ENCODE results near the gene DNAH9.

The DNAH9 gene, protein sequence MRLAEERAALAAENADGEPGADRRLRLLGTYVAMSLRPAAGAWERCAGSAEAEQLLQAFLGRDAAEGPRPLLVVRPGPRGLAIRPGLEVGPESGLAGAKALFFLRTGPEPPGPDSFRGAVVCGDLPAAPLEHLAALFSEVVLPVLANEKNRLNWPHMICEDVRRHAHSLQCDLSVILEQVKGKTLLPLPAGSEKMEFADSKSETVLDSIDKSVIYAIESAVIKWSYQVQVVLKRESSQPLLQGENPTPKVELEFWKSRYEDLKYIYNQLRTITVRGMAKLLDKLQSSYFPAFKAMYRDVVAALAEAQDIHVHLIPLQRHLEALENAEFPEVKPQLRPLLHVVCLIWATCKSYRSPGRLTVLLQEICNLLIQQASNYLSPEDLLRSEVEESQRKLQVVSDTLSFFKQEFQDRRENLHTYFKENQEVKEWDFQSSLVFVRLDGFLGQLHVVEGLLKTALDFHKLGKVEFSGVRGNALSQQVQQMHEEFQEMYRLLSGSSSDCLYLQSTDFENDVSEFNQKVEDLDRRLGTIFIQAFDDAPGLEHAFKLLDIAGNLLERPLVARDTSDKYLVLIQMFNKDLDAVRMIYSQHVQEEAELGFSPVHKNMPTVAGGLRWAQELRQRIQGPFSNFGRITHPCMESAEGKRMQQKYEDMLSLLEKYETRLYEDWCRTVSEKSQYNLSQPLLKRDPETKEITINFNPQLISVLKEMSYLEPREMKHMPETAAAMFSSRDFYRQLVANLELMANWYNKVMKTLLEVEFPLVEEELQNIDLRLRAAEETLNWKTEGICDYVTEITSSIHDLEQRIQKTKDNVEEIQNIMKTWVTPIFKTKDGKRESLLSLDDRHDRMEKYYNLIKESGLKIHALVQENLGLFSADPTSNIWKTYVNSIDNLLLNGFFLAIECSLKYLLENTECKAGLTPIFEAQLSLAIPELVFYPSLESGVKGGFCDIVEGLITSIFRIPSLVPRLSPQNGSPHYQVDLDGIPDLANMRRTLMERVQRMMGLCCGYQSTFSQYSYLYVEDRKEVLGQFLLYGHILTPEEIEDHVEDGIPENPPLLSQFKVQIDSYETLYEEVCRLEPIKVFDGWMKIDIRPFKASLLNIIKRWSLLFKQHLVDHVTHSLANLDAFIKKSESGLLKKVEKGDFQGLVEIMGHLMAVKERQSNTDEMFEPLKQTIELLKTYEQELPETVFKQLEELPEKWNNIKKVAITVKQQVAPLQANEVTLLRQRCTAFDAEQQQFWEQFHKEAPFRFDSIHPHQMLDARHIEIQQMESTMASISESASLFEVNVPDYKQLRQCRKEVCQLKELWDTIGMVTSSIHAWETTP (N-terminal part only)

GRCh38 chr17:11598274-11599221, at the start of gene DNAH9:
Gene DNAH9 (plus strand): TSS chr17:11598470. CDS start chr17:11598499, 29 bp downstream.
- DNase-seq, result peak; percentile 94

GRCh38 chr17:11550431-11550830, 47.8 kb upstream of the DNAH9 start:
- DNase-seq, result no peak

DNA sequence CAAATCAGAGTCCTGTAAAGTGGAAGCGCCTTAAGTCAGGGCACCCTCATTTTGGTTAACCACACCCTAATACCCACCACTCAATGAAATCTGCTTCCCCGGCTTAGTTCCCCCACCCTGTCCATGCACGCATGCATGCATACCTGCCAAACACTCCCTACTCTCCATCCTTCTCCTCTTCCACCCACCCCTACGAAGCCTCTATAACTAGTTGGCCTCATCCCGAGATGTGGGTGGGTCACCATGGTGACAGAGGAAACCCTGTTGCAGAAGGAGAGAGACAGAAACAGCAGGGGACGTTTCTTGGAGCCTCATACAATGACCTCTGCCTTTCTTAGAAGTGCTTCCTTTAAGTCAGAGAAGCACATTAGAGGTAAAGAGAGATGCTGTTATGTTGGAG, 46.8 kb upstream of the DNAH9 start:
- no peak for DNase-seq

DNA sequence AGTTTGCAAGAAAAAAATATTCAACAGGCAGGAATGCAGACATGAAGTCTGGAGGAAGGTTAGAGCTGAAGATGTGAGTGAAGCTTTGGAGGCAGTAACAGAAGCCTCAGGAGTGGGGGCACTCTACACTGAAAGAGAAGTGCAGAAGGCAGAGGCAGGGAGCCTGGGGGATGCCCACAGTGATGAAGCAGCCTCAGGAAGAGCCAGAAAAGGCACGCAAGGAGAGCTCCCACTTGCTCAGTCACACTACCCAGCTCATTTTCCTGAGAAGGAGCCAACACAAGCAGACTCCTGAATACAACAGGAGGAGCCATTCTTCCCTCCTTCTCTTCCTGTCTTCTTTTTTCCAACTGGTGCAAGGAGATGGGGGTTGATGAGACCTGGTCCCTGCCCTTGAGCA, 45.1 kb upstream of the DNAH9 start:
- no peak for DNase-seq

DNA sequence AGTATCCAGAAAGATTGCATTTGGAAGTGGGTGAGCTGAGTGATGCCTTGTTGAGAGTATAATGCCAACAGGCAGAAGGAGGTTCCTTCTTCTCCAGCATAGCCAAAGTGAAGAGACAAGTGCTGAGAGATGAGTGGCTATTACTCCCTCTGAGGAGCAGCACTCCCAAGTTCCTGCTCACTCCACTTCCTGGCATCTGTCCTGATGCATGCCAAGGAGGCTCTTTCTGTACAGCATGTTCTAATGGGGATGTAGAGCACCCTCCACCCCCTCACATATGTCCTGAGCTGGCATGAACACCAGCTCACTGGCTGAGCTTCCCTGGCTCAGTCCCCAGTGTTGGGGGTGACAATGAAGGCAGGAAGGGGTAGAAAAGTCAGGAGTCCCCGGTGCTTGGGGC, 44.2 kb upstream of the DNAH9 start:
- no peak for DNase-seq

- DNase-seq, result no peak
Measured at GRCh38 chr17:11554542-11554941, 43.7 kb upstream of the DNAH9 start.

DNA sequence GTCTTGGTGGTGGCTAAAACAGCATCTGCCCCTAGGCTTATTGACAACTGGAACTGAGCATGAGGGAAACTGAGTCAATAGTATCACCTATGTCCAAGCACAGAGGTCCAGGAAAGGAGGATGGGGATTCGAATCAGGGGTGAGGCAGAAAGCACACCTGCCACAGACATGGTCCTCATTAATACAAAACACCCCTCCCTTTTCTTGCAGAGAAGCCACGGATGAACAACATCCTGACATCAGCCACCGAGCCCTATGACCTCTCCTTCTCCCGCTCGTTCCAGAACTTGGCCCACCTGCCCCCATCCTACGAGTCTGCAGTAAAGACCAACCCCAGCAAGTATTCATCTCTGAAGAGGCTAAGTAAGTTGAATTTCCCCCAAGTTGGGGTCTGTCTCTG, 42.7 kb upstream of the DNAH9 start:
- DNase-seq, result no peak

- DNase-seq, result no peak
Measured at GRCh38 chr17:11557727-11558452, 40.4 kb upstream of the DNAH9 start.

GRCh38 chr17:11558681-11559234, 39.5 kb upstream of the DNAH9 start:
- no peak for DNase-seq

DNA sequence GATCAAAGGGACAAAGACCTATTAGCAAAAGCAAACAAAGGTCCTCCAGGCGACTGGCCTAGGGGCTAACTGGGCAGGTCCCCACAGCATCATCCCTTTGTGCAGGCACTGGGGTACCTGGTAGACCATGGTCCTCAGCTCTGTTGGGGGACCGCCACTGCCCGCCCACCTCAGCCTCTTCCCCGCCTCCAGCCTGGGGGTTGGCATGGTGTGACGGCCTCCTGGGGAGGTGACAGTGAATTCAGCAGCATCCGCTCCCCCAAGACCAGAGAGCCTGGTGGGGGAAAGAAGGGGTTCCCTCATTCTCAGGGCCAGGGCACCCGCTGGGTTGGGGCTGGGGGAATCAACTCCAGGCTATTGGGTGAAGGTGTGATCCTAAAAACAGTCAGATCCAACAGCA, 38.7 kb upstream of the DNAH9 start:
- no peak for DNase-seq

DNA sequence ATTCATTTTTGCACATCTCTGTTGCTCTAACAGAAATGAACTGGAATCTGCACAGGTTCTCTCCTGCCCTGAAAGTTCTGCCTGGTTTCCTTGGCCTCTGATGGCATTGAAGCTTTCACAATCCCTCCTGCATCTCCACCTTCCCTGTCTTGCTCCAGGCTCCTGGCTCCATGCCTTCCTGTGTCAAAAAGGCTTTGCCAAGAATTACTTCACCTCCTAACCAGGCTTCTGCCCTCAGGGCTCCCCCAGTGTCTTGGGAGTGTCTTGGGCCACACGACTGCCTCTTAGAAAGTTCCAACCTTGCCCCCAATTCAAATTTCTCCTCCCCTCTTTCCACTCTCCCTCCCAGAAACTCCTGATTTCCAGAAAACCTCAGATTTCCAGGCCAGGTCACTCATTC, 37.0 kb upstream of the DNAH9 start:
- DNase-seq, result no peak

GRCh38 chr17:11561702-11562101, 36.6 kb upstream of the DNAH9 start:
- DNase-seq, result no peak

GRCh38 chr17:11564589-11565380, 33.5 kb upstream of the DNAH9 start:
- no peak for DNase-seq

- no peak for DNase-seq
Measured at GRCh38 chr17:11565591-11565990, 32.7 kb upstream of the DNAH9 start.

DNA sequence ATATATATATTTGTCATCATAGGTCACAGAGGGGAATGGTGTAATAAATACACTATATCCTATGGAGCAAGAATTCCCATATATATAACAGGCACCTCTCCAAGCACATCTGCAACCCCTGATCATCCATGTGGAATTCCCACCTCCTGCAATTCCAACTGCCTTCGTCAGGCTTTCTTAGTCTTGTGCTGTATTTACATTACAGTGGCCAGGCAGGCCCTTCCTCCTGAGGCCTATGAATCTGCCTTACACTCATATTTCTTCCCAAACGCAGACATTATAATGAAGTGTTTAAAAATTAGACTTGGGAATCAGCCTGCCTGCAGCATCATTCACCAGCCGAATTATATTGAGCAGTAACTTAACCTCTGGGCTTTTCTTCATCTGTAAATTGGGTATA, 19.3 kb upstream of the DNAH9 start:
- no peak for DNase-seq

- DNase-seq, result no peak
Measured at GRCh38 chr17:11580677-11581076, 17.6 kb upstream of the DNAH9 start.

- no peak for DNase-seq
Measured at GRCh38 chr17:11582217-11582616, 16.1 kb upstream of the DNAH9 start.

DNA sequence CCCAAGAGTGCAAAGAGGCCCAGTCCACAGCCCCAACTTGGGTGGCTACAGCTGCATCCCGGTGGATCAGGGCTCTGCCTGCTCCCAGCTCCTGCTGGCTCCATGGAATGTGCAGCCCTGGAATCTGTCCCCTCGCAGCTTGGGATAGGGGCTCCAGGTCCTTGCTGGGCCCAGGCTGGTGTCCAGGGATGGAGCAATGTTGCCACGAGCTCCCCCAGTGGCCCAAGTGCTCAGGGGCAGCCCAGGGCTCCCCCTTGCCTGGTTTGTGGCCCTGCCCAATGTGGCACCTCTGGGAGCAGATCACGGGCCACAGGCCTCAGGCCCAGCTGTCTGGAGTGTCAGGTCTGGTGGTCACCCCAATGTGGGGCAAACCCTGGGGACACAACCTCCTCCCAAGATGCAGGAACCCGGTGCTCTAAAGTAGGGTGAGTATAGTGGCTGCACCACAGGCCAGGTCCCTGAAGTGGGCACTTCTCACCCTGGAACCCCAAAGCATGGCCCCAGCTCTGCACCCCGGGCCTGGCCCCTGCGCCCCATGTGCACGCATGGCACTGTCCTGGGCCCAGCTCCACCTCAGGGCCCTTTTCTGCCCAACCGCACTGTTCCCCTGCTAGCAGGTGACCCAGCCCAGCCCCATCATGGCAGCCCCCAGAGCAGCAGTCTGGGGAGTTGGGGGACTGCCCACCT, 14.8 kb upstream of the DNAH9 start:
- DNase-seq, result no peak

DNA sequence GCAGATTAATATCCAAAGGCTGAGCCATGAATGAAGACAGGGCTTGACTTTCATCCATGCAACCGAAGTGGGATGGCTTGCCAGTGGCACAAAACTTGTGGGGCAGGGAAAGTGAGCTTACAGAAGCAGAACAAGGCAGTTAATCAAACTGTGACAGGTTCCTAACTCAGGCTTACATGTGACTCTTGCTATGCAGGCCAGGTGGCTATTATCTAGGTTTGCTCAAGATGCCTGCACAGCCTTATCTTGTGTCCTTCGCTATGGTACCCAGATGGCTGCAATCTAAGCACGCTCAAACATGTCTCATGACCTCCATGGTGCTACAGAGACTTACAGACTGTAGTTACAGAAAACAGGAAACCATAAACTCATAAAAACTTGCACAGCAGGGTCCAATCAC, 8.6 kb upstream of the DNAH9 start:
- no peak for DNase-seq

Measured in NCI-H1105 treated with DMSO at 0.1 percent for 48 hours (cell line).